Measurements from ENCODE around the gene DOP1B. TPM values are rescaled to one million over a fixed set of nuclear protein-coding genes. Genes with fewer than 3 reads are reported as not detected.
"Not testable (repeated sequence)": the region's sequence is repeated elsewhere in the genome, so short reads cannot be mapped to it uniquely, and the experiment has no call there.

Gene DOP1B
- total RNA-seq, 1 experiment from 2014 or later: 8.7 TPM

- no peak for TF ChIP-seq CTCF (conservative IDR thresholded peaks at IDR 0.05)
- Histone ChIP-seq H4K8ac (replicated peaks; ENCODE audit: insufficient read length, low read depth, low read length) (no peak overlapping the region), H3K9ac (ENCODE audit: extremely low read depth, insufficient read length, low read length) (no peak overlapping the region), H2BK120ac (ENCODE audit: low read depth, low read length, poor library complexity, severe bottlenecking) (no peak overlapping the region), H3K23ac (ENCODE audit: insufficient read length, low read depth, low read length) (no peak overlapping the region), H3K79me2 (ENCODE audit: insufficient read depth, low read length) (no peaks in the 10 kb centered on the region), H2BK15ac (ENCODE audit: low read depth, low read length) (no peak overlapping the region), H2BK20ac (ENCODE audit: low read depth, low read length, poor library complexity, severe bottlenecking) (no peak overlapping the region), H3K4me2 (ENCODE audit: insufficient read depth, insufficient read length, low read length) (no peak overlapping the region), H3K23me2 (ENCODE audit: insufficient read length, low read depth, low read length, poor library complexity, severe bottlenecking) (no peaks in the 10 kb centered on the region), H3K27ac (ENCODE audit: insufficient read length, low read depth, low read length) (no peak overlapping the region), H4K5ac (ENCODE audit: insufficient read length, low read depth, low read length) (no peak overlapping the region), H3K56ac (ENCODE audit: insufficient read length, low read depth, low read length) (no peak overlapping the region), H3T11ph (ENCODE audit: low read length) (no peak overlapping the region), H2AFZ (ENCODE audit: low read length) (no peak overlapping the region), H2AK5ac (ENCODE audit: insufficient read length, low read length) (no peak overlapping the region), H2BK5ac (ENCODE audit: insufficient read length, low read length) (no peak overlapping the region), H3K4ac (ENCODE audit: low read depth, low read length) (no peak overlapping the region), H3K79me1 (ENCODE audit: insufficient read depth, low read depth, low read length, poor library complexity, severe bottlenecking) (no peaks in the 10 kb centered on the region), H2BK12ac (ENCODE audit: insufficient read length, low read depth, low read length) (no peak overlapping the region), H4K91ac (ENCODE audit: insufficient read length, low read depth, low read length) (no peak overlapping the region), H3K18ac (ENCODE audit: insufficient read length, low read depth, low read length) (no peak overlapping the region), H3K9me3 (ENCODE audit: control insufficient read depth, low read depth, low read length) (no peaks in the 10 kb centered on the region), H4K20me1 (ENCODE audit: control insufficient read depth, insufficient read depth, insufficient read length) (no peaks in the 10 kb centered on the region), H3K14ac (ENCODE audit: insufficient read depth, low read length) (no peak overlapping the region), H3K27me3 (ENCODE audit: insufficient read depth, low read length) (peaks cover under 1% of the 10 kb centered on the region; the same call in 1 of the 2 replicates), H3K4me1 (ENCODE audit: insufficient read depth, low read length) (peaks cover 4% of the 10 kb centered on the region; the same call in 1 of the 2 replicates)
- Mint-ChIP-seq H3K36me3 (ENCODE audit: insufficient read depth in 1 of 3, low read depth in 3 of 3) (no peaks in the 10 kb centered on the region; a peak in 1 of 7 replicates), H3K4me3 (peak overlapping the region; percentile 51 to 65; a peak in 4 of 5 replicates), H3K27ac (no peak overlapping the region), H3K9me3 (peaks cover 0 to 3% of the 10 kb centered on the region in 2 experiments; a peak in 1 of 5 replicates), H3K27me3 (ENCODE audit: low read depth) (peaks cover 31% of the 10 kb centered on the region), H3K4me1 (peaks cover 20 to 22% of the 10 kb centered on the region in 2 experiments)
- DNase-seq: no peak
- no CpG with 5 or more reads among the region's 2 CpGs for WGBS (ENCODE audit: extremely low coverage, insufficient read length, low lambda C conversion rate)
Measured at GRCh38 chr21:36129219-36129618, 27.4 kb upstream of the DOP1B start.

- not testable (repeated sequence) for H2BK20ac ChIP-seq (ENCODE audit: low read depth, low read length, poor library complexity, severe bottlenecking); H3K23me2 ChIP-seq (ENCODE audit: insufficient read length, low read depth, low read length, poor library complexity, severe bottlenecking); H3K27ac ChIP-seq (ENCODE audit: insufficient read length, low read depth, low read length); H4K5ac ChIP-seq (ENCODE audit: insufficient read length, low read depth, low read length); H3K79me2 ChIP-seq (ENCODE audit: insufficient read depth, low read length); DNase-seq; H2BK120ac ChIP-seq (ENCODE audit: low read depth, low read length, poor library complexity, severe bottlenecking); H3K9ac ChIP-seq (ENCODE audit: extremely low read depth, insufficient read length, low read length); H2BK5ac ChIP-seq (ENCODE audit: insufficient read length, low read length); H3K18ac ChIP-seq (ENCODE audit: insufficient read length, low read depth, low read length); H3T11ph ChIP-seq (ENCODE audit: low read length); H2AK5ac ChIP-seq (ENCODE audit: insufficient read length, low read length); H3K9me3 Mint-ChIP-seq; H3K4ac ChIP-seq (ENCODE audit: low read depth, low read length); H4K20me1 ChIP-seq (ENCODE audit: control insufficient read depth, insufficient read depth, insufficient read length); H3K14ac ChIP-seq (ENCODE audit: insufficient read depth, low read length); H3K4me1 ChIP-seq (ENCODE audit: insufficient read depth, low read length); H3K9me3 ChIP-seq (ENCODE audit: control insufficient read depth, low read depth, low read length); H3K36me3 Mint-ChIP-seq (ENCODE audit: insufficient read depth in 1 of 3, low read depth in 3 of 3); H3K56ac ChIP-seq (ENCODE audit: insufficient read length, low read depth, low read length); H3K27me3 ChIP-seq (ENCODE audit: insufficient read depth, low read length); H2BK15ac ChIP-seq (ENCODE audit: low read depth, low read length); H2BK12ac ChIP-seq (ENCODE audit: insufficient read length, low read depth, low read length); H2AFZ ChIP-seq (ENCODE audit: low read length); H4K8ac ChIP-seq (replicated peaks; ENCODE audit: insufficient read length, low read depth, low read length); H3K79me1 ChIP-seq (ENCODE audit: insufficient read depth, low read depth, low read length, poor library complexity, severe bottlenecking); H3K23ac ChIP-seq (ENCODE audit: insufficient read length, low read depth, low read length); H3K27ac Mint-ChIP-seq; H4K91ac ChIP-seq (ENCODE audit: insufficient read length, low read depth, low read length)
- Mint-ChIP-seq H3K4me1 (peaks cover 26% of the 10 kb centered on the region in 2 experiments), H3K4me3 (peak overlapping the region; percentile 71 to 81), H3K27me3 (ENCODE audit: low read depth) (peaks cover 42% of the 10 kb centered on the region)
- H3K4me2 ChIP-seq (ENCODE audit: insufficient read depth, insufficient read length, low read length): peak overlapping the region; percentile 47
- no CpG with 5 or more reads among the region's 18 CpGs for WGBS (ENCODE audit: extremely low coverage, insufficient read length, low lambda C conversion rate)
Measured at GRCh38 chr21:36130414-36130762, 26.2 kb upstream of the DOP1B start.
